CD1c-positive myeloid dendritic cell (primary cell): ENCODE measurements around the gene SORL1-AS1.

Source experiments
- DNase-seq: peaks from one replicate; pipeline ENCODE4 v3.0.0-alpha.2; 2016; ENCODE audit errors: extremely low spot score

Gene SORL1-AS1

GRCh38 chr11:121393855-121394254 is 58.9 kb downstream of the SORL1-AS1 start:
- no peak for DNase-seq

- no peak for DNase-seq
Observed at GRCh38 chr11:121391914-121392313, 60.9 kb downstream of the SORL1-AS1 start.

- DNase-seq = no peak
Observed at GRCh38 chr11:121389651-121390050, 63.1 kb downstream of the SORL1-AS1 start.
